ENCODE results near the gene SERPINA4.

DNA sequence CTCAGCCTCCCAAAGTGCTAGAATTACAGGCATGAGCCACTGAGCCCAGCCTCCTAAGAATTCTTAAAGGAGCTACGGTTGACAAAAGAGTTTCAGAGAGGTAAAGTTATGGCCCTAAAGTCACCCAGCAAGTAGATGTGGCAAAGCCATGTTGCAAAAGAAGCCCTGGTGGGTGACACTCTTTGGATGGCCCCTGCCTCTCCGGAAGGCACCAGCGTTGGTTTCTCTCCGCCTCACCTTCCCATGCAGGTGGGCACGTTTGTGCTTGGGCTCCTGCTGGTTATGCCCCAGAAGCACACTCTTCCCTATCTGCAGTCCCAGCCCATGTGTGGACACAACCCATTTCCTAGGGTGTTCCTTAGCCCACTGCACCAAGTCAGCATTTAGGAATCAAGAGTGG, 41.5 kb downstream of the SERPINA4 start:
- TF ChIP-seq, protein P1, sequence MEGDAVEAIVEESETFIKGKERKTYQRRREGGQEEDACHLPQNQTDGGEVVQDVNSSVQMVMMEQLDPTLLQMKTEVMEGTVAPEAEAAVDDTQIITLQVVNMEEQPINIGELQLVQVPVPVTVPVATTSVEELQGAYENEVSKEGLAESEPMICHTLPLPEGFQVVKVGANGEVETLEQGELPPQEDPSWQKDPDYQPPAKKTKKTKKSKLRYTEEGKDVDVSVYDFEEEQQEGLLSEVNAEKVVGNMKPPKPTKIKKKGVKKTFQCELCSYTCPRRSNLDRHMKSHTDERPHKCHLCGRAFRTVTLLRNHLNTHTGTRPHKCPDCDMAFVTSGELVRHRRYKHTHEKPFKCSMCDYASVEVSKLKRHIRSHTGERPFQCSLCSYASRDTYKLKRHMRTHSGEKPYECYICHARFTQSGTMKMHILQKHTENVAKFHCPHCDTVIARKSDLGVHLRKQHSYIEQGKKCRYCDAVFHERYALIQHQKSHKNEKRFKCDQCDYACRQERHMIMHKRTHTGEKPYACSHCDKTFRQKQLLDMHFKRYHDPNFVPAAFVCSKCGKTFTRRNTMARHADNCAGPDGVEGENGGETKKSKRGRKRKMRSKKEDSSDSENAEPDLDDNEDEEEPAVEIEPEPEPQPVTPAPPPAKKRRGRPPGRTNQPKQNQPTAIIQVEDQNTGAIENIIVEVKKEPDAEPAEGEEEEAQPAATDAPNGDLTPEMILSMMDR (IDR thresholded peaks at IDR 0.05): no peak
- TF ChIP-seq ZFX (IDR thresholded peaks at IDR 0.05; ENCODE audit: borderline replicate concordance): no peak
